Measurements from ENCODE around the gene INSM2.

The INSM2 gene, protein sequence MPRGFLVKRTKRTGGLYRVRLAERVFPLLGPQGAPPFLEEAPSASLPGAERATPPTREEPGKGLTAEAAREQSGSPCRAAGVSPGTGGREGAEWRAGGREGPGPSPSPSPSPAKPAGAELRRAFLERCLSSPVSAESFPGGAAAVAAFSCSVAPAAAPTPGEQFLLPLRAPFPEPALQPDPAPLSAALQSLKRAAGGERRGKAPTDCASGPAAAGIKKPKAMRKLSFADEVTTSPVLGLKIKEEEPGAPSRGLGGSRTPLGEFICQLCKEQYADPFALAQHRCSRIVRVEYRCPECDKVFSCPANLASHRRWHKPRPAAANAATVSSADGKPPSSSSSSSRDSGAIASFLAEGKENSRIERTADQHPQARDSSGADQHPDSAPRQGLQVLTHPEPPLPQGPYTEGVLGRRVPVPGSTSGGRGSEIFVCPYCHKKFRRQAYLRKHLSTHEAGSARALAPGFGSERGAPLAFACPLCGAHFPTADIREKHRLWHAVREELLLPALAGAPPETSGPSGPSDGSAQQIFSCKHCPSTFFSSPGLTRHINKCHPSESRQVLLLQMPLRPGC

DNA sequence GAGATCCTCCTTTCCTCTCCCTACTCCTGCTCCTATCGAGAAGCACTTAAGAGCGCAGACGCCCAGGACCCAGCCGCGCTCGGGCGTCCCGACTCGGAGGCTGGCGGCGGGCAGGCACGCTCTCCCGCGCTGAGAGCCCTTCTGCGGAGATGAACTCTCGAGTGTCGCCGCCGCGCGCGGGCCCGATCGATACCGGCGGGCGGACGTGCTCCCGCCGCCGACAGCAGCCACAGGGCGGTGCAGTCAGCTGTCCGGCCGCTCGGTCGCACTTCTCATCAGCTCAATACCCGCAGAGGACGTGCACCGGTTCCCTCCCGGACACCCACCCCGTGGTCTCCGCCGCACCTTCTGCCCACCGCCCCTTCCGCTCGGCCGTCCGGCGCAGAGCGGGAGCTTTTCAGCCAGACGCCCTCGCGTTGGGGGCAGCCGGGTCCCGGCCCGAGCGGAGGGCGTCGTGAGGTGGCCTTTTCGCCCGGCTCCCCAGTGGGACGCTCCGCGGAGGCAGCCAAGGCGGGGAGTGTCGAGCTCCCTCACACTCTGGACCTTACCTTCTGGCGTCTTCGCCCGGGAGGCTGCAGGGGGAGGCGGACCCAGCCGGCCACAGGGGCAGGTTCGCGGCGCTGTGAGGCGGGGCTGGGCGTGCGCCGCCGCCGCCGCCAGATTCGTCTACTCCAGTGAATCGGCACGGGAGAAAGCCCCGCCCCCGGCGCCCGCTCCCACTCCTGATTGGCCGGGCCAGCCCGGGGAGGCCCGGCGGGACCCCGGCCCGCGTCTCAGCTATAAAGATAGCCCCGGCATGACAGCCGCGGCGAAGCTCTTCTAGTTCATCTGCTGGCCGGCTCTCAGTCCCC is at the start of gene INSM2:
TSS of gene INSM2 (plus strand) at position 808 of the 851 bp plus-strand sequence. CDS start 89 bp downstream, outside the sequence.
- no peak for FAIRE-seq

DNA sequence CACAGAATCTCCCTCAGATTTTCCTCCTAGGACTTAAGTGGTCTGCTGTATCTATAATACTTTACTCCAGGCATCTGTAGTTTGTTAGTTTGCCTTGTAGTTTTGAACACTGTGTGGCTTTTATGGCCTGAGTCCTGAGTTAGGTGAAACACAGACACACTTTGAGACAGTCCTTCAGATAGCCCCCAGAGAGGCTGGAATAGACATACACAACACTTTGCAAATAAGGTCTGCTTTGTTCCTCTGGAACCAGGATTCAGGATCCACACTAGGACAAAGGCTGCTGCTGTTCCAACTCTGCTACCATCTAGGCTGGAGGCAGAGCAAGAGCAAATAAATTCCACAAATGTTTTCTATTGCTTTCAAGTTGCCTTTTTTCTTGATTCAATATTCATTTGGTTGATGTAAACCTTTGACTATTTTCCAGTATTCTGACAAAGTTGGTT is 41.4 kb upstream of the INSM2 start:
- FAIRE-seq = no peak

DNA sequence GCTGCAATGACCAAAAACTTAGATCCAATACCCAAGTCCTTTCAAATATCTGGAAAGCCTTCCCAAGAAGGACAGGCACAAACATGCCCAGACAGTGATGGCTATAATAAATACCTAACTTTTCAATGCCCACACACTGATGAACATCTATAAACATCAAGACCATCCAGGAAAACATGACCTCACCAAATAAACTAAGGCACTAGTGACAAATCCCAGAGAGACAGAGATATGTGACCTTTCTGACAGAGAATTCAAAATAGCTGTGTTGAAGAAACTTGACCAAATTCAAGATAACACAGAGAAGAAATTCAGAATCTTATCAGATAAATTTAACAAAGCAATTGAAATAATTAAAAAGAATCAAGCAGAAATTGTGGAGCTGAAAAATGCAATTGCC is 38.7 kb upstream of the INSM2 start:
- FAIRE-seq = no peak

DNA sequence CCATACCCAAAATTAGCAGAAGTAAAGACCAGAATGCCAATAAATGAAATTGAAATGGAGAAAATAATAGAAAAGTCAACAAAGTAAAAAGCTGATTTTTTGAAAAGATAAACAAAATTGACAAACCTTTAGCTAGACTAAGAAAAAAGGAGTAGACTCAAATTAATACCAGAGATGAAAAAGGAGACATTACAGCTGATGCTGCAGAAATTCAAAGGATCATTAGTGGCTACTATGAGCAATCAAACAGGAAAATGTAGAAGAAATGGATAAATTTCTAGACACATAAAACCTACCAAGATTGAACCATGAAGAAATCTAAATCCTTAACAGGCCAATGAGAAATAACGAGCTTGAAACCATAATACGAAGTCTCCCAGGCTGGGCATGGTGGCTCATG is 34.8 kb upstream of the INSM2 start:
- FAIRE-seq = no peak

DNA sequence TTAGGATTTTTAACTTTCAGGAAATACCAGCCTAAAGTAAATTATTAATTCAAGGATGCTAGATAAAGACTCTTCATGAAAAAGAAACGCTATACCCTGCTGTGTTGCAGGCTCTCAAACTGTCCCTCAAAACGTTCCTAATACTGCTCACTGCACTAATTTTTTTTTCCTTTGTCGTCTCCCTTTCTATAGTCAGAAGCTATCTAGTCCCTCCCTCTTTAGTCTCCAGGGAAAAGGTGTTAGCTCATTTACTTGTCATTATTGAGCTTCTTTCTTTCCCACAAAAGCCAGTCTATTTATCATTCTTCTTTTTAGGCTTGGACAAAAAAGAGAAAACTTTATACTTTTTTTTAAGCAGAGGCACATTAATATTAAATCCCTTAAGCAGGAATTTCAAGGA is 30.3 kb upstream of the INSM2 start:
- no peak for FAIRE-seq

DNA sequence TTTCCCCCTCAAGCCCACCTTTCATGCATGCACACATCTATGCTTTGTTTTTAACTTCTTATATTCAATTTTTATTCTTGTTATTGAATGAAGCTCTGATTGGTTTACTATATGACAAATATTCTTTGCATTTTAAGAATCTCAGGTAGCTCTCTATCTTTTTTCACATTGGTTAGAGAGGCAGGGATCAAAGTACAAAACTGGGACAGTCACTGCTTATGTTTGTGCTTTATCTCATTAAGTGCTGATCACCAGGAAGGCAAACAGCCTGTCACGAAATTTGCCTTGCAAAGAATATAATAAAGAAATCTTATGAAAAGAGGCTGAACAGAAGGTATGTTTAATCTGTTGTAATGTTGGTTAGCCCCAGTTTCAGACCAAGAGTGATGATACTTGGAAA is 29.7 kb upstream of the INSM2 start:
- FAIRE-seq = no peak

DNA sequence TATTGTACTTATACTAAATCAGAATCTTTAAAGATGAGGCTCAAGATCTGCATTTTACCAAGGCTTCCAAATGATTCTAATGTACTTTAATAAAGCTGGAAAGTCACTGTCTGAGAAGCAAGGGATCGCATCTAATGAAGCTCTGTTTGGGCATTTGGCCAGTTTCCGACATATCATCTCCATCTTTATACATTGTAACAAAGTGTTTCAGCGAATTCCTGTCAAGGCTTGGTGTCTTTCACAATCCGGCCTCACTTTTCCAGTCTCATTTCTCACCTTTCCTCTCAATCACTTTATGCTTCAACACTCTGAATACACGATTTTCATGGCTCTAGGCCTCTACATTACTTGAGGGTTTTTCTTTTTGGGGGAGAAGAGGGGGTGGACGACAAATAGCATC is 27.5 kb upstream of the INSM2 start:
- FAIRE-seq = no peak

DNA sequence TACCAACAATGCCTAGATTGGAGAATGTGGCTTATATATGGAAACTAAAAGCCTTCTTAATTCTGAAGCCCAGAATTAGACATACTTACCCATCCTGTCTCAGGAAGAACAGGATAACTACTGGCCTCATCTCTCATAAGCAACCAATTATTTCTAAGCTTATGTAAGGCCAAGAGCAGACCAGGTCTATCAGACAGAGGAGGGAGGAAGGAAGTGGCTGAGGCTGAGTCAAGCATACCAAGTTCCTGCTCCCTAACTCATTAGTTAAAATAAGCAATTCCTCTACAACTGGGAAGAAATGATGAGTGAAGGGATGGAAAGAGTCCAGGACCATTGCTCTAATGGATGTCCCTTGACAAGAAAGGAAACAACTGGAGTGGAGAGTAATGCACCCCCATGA is 27.0 kb upstream of the INSM2 start:
- FAIRE-seq = no peak

DNA sequence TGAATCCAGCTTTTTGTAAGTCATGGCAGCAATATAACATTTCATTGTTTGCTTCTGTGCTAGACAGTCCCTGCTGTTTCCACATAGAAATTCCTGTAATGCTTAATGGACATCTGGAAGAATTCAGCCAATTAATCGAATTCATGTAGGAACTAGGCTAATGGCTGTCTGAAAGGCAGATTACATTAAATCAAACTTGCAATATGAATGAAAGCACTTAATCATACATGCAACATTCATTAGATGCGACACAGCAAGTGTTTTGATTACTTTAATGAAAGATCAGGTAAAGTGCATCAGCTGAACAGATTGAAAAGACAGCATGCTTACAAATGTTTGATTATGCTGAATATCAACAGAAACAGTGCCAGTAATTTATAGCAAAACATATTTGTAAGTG is 24.1 kb upstream of the INSM2 start:
- FAIRE-seq = no peak

DNA sequence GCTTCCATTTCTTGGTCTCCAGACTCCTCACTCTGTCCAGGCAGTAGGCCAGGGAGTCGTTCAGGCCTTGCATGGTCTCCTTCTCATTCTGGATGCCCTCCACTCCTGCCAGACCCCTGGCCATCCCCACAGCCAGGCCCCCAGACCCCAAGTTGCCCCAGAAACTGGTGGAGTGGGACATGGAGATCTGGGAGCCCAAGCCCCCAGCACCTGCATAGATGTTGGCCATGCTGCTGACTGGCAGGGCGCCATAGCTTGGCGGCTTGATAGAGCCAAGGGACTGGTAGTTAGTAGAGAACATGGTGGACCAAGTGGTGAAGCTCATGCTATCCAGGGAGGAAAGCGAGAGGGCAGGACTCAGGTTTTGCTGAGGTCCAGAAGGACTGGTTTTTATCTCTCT is 21.2 kb upstream of the INSM2 start:
- no peak for FAIRE-seq

DNA sequence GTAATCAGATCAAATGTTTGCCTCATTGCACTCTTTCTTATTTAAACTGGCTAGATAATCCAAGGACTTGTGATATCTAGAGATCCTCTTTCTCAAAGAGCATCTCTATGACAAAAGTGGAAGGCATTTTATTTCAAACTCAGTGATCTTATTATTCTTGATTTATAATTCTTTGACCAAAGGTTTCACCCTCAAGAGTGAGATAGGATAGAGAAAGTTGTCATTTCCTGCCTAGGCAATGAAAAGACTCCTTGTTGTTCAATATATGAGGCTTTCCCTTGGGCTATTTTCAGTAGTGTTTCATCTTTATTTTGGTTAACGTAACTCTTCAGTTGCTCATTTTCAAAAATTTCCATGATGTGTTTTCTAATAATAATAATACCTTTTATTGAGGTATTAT is 18.0 kb upstream of the INSM2 start:
- FAIRE-seq = no peak

DNA sequence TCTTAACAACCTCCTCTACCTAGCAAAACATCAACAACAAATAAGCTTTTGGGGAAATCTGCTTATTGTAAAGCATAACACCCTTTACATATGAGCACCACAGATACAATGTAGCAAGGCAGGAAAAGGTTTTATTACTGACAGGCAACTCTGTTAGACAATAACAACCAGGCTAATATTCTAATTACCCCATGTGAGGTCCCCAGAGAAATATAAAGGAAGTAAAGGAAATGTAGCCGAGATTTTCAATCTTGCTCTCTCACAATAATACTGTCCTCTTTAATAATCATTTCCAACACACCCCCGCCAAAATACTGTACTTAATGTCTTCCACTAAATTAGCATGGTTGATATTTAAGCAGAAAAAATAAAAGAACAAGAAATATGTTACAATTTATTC is 14.0 kb upstream of the INSM2 start:
- FAIRE-seq = no peak

DNA sequence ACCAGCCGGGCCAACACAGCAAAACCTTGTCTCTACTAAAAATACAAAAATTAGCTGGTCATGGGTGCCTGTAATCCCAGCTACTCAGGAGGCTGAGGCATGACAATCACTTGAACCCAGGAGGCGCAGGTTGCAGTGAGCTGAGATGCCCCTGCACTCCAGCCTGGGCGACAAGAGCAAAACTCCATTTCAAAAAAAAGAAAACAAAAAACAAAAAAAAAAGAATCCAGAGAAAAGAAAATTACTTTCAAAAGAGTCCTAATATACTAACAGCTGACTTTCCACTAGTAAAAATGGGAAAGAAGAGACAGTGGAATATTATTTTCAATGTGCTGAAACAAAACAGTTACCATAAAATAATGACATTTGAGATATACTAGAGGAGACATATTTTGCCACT is 8.3 kb upstream of the INSM2 start:
- FAIRE-seq = no peak

DNA sequence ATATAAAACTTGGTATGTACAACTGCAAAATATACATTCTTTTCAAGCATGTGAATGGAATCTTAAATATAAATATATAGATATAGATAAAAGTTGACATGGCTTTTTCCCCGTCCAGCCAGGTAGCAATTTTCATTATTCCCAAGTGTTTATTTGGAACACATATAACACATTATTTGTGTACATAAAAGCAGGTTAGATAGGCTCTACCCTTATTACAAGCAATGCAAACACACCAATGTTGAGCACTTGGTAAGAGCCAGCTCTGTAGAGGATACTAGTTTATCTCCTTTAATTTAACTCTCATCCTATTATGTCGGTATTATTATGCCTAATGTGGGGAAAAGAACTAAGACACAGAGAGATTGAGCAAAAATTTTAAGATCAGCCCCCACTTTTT is 7.0 kb upstream of the INSM2 start:
- FAIRE-seq = no peak

DNA sequence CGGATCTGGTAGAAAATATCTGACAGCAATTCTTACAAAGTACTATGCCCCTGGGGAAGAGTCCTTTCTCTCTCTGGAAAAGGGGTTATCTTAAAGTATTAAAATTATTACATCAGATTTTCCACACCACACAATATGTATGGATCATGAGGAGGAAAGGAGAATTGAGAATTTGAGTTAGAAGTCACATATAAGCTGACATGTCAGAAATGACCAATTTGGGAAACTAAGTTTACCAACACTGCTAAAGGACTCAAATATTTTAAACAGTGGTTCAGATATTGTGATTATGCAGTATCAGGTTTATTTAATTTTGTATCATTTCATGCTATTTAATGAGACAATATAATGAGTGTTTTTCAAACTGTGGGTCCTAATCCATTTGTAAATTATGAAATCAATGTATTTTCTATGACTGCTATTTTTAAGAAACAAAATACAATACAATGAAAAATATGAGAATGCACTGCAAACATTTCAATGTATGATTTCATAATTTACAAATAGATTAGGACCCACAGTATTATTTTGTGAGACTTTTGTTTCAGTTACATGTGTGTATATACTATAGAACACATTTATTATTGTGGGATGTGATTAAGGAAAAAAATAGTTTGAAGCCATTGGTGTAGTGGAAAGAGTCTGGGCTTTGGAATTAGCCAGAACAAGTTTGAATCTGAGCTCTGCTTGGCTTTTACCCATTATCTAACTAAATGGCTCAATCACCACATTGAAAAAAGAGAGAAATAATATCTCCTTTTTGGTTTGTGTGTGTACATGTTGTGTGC is 1.8 kb upstream of the INSM2 start:
- no peak for FAIRE-seq

DNA sequence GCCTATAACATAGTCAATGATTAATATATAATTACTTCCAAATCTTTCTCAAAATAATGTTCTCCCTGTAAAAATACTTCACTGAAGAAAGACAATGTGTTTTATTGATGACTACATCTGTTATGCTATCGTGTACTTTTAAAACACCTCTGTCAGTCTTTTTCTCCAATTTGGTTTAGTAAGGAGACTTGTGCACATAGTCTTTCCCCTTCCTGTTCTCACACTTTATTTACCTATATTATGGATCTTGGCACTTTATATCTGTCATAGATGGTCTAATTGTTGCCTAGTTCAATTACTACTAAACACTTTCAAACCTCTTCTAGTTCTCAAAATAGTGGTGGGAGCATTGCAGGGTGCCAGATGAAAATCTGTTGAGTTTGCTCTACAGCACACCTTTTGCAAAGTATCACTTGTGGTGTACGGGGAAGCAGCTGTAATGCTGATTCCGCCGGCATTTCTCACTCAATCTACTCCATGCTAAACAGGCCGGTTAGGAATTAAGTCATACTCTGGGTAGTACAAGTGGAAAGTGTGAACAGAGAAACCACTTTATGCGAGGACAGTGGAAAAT is 1.1 kb upstream of the INSM2 start:
- FAIRE-seq = no peak

DNA sequence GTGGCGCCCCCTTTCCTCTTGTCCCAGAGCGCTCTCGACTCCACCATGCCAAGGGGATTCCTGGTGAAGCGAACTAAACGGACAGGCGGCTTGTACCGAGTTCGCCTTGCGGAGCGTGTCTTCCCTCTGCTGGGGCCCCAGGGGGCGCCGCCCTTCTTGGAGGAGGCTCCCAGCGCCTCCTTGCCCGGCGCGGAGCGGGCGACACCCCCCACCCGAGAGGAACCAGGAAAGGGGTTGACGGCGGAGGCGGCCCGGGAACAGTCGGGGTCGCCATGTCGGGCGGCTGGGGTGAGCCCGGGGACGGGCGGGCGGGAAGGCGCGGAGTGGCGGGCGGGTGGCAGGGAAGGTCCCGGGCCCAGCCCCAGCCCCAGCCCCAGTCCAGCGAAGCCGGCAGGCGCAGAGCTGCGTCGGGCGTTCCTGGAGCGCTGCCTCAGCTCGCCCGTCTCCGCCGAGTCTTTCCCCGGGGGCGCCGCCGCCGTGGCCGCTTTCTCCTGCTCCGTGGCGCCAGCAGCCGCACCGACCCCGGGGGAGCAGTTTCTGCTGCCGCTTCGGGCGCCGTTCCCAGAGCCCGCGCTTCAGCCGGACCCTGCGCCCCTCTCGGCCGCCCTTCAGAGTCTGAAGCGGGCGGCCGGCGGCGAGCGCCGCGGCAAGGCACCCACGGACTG is 376 bp downstream of the INSM2 start:
- FAIRE-seq = no peak

DNA sequence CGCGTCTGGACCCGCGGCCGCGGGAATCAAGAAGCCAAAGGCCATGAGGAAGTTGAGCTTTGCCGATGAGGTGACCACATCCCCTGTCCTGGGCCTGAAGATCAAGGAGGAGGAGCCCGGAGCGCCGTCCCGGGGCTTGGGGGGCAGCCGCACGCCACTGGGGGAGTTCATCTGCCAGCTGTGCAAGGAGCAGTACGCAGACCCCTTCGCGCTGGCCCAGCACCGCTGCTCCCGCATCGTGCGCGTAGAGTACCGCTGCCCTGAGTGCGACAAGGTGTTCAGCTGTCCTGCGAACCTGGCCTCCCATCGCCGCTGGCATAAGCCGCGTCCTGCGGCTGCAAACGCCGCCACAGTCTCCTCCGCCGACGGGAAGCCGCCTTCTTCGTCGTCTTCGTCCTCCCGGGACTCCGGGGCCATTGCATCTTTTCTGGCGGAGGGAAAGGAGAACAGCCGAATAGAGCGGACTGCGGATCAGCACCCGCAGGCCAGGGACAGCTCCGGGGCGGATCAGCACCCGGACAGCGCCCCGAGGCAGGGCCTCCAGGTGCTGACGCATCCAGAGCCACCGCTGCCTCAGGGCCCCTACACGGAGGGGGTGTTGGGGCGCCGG is 1.0 kb downstream of the INSM2 start:
- no peak for FAIRE-seq

DNA sequence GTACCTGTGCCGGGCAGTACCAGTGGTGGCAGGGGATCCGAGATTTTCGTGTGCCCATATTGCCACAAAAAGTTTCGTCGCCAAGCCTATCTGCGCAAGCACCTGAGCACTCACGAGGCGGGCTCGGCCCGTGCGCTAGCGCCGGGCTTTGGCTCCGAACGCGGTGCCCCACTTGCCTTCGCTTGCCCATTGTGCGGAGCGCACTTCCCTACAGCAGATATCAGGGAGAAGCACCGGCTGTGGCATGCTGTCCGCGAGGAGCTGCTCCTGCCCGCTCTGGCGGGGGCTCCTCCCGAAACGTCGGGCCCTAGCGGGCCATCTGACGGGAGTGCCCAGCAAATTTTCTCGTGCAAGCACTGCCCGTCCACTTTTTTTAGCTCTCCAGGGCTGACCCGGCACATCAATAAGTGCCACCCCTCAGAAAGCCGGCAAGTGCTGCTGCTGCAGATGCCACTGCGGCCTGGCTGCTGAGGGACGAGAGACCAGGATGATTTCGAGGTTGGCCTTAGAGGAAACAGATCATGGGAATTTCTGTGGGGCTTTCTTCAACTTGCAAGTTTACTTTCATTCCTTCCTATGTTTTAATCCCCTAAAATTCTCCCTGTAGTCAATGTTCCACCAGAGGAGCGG is 1.6 kb downstream of the INSM2 start:
- FAIRE-seq = no peak

DNA sequence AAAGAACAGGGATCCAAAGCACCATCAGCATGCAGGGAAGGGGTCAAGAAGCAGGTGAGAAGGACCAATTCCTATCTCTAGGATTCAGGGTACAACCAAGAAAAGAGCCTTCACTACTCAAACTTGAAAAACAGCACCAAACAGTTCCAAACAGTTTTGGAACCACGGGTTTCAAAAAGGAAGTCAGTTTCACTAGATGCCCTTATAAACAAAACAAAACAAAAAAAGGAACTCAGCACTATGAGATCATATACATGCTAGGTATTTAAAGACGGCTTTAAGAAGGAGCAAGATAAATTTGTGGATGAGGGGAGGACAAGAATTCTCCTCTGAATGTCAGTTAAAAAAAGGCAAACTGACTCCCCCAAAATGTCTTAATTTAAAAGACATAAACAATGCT is 6.0 kb downstream of the INSM2 start:
- FAIRE-seq = no peak

DNA sequence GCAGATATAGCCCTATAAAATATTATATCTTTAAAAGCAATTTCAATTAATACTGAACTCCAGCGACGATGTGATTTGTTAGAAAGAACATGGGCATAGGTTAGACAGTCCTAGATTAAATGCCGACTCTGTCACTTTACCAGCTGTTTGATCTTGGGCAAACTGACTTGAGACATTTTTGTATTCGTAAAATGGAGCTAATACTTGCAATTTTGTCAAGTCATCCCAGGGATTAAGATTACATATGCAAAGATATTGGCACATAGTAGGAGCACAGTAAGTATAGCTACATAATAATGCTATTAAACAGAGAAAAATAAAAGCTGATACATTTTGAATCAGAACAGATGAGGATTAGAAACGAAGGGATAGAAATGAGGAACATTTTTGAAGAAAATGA is 9.0 kb downstream of the INSM2 start:
- FAIRE-seq = no peak
